RCC 7860 (cell line): Measurements from ENCODE around the gene OR56B1.
"Not testable (repeated sequence)": the region's sequence is repeated elsewhere in the genome, so short reads cannot be mapped to it uniquely, and the experiment has no call there.

Experiments
- DNase-seq: peaks from one replicate; pipeline ENCODE4 v3.0.0-alpha.2; 2015; ENCODE audit warnings: low spot score
- FAIRE-seq: peaks from 2 replicates; lab custom pipeline; 2012; peaks lifted over from hg19 to GRCh38; lab: Jason Lieb, UNC

The OR56B1 gene

GRCh38 chr11:5736396-5736795, at the start of gene OR56B1:
Gene OR56B1, plus strand, starts transcription at chr11:5736448. Its CDS starts 69 bp downstream, at chr11:5736517.
- no peak for FAIRE-seq
- DNase-seq: no peak

DNA sequence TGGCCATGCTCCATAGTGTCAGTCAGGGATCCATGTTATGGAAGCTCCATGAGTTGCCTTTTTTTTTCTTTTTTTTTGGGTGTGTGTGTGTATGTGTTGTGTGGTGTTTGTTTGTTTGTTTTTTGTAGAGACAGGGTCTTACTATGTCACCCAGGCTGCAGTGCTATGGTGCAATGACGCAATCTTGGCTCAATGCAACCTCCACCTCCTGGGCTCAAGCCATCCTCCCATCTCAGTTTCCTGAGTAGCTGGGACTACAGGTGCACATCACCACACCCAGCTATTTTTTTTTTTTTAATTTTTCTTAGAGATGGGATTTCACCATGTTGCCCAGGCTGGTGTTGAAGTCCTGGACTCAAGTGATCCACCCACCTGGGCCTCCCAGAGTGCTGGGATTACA, 47.8 kb upstream of the OR56B1 start:
- no peak for FAIRE-seq
- no peak for DNase-seq

GRCh38 chr11:5689551-5689983, 46.7 kb upstream of the OR56B1 start, which contains the start of gene TRIM22:
Gene TRIM22, plus strand, starts transcription at chr11:5689790. Its CDS starts 6,443 bp downstream, at chr11:5696233.
- DNase-seq: peak; percentile 39
- FAIRE-seq: no peak

DNA sequence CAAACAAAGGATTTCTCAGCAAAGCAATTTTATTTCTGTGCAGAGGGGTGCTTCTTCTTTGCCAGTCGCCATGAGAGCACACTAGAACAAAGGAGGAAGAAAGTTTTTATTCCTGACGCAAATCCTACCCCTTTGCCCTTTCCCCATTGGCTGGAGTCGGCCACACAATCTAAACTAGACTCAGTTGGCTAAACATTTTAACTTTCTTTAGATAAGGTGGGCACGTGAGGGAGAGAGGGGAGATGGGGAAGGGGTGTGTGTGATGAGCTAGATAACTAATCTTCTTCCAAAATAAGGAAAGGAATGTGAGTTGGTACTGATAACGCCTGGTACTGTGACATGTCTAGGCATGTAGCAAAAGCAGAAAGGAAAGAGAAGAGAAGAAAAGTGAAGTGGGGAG, 46.0 kb upstream of the OR56B1 start:
- DNase-seq: no peak
- no peak for FAIRE-seq

GRCh38 chr11:5690736-5691135, 45.5 kb upstream of the OR56B1 start:
- FAIRE-seq: no peak
- no peak for DNase-seq

- FAIRE-seq, DNase-seq: not testable (repeated sequence)
These were observed 44.8 kb upstream of the OR56B1 start for GRCh38 chr11:5691238-5691963.

DNA sequence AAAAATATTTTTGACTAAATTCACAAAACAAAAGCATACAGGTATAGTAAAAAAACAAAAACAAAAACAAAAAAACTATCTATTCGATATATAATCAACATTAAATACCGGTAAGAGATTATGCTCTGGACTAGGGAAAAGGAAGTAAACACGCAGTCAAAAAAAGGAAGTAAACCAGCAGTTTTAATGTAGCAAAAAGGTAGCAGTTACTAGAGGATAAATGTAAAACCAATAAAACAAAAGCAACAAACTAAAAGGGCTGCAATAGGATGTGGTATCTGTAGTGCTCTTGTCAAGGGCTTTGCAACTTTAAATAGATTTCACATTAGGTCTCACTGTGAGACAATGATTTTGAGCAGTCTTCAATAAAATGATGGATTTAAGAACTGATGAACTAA, 44.3 kb upstream of the OR56B1 start:
- no peak for DNase-seq
- no peak for FAIRE-seq

DNA sequence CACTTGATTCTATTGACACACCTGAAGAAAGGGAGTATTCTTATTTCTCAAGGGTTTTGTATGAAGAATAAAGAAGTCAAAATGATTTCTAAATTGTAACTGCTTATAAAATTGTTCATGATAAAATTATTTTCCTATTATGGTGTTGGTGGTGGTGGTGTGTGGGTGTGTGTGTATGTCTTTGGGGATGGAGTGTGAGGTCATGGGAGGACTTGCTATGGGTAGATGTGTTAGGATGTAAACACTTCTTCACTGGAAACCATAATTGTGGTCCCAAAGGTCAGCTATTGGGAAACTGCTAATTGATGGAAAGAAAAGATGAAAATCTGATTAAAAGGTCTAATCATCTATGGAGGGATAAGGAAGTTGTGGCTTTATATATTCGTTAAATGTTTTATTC, 41.6 kb upstream of the OR56B1 start:
- no peak for DNase-seq
- FAIRE-seq: no peak

GRCh38 chr11:5695580-5695979, 40.7 kb upstream of the OR56B1 start:
- FAIRE-seq (no peak), DNase-seq (no peak)

- no peak for FAIRE-seq
- no peak for DNase-seq
These were observed 40.0 kb upstream of the OR56B1 start for GRCh38 chr11:5696210-5696609.

DNA sequence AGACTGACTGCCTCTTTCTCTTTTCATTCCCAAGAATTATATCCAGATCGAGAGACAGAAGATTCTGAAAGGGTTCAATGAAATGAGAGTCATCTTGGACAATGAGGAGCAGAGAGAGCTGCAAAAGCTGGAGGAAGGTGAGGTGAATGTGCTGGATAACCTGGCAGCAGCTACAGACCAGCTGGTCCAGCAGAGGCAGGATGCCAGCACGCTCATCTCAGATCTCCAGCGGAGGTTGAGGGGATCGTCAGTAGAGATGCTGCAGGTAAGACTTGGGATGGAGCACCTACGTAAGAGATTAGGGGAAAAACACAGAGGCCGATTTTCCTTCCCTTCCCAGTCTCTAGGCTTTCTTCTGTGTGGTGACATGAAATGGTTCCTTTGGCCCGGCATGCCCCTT, 38.0 kb upstream of the OR56B1 start:
- FAIRE-seq: no peak
- no peak for DNase-seq

DNA sequence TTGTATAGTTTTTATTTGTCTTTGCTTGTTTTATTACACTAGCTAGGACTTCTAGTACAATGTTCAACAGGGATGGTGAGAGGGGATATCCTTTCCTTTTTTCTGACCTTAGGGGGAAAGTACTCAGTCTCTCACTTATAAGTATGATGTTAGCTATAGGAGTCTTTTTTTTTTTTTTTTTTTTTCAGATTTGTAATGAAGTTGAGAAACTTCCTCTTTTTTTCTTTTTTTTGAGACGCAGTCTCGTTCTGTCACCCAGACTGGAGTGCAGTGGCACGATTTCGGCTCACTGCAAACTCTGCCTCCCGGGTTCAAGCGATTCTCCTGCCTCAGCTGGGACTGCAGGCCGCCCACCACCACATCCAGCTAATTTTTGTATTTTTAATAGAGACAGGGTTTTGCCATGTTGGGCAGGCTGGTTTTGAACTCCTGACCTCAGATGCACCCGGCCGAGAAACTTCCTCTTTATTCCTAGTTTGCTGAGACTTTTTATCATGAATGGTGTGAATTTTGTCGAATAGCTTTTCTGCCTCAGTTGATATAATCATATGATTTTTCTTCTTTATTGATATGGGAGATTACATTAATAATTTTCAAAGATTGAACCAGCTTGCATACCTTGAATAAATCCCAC, 35.7 kb upstream of the OR56B1 start:
- FAIRE-seq (no peak), DNase-seq (no peak)

- DNase-seq (no peak), FAIRE-seq (no peak)
These were observed 35.1 kb upstream of the OR56B1 start for GRCh38 chr11:5701055-5701577.

GRCh38 chr11:5703741-5704536, 32.3 kb upstream of the OR56B1 start:
- DNase-seq (no peak), FAIRE-seq (no peak)

GRCh38 chr11:5705688-5706087, 30.6 kb upstream of the OR56B1 start:
- FAIRE-seq (no peak), DNase-seq (no peak)

GRCh38 chr11:5712507-5712906, 23.7 kb upstream of the OR56B1 start:
- FAIRE-seq (no peak), DNase-seq (no peak)

GRCh38 chr11:5713695-5714094, 22.6 kb upstream of the OR56B1 start:
- no peak for FAIRE-seq
- no peak for DNase-seq

GRCh38 chr11:5716518-5716917, 19.7 kb upstream of the OR56B1 start:
- DNase-seq, FAIRE-seq: not testable (repeated sequence)

DNA sequence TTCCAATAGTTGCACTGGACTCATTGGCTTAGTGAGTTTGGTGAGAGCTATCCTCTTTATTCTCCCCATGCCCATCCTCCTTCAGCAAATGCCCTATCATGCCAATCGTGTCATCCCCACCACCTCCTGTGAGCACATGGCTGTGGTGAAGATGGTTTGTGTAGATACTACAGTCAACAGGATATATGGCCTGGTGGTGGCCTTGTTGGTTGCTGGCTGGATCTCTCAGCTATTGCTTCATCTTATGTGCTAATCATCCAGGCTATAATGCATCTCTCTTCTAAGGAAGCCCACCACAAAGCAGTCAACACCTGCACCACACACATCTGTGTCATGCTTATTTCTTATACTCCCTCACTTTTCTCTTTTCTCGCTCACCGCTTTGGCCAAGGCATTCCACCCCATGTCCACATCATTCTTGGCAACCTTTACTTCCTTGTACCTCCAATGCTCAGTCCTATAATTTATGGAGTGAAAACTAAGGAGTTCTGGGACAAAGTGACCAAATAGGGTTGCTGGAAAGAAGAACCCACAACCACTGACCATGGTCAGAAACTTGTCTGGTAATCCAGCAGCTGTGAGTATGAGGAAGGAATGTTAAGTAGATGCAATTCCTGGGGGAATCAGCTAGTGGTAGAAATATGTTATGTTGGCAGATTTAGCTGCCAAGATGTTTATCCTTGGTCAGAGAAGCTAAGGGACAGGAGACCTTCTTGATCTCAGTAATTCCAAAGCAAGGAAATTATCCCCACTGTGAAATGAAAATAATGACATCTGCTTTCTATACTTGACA, 16.3 kb upstream of the OR56B1 start:
- DNase-seq (no peak), FAIRE-seq (no peak)

DNA sequence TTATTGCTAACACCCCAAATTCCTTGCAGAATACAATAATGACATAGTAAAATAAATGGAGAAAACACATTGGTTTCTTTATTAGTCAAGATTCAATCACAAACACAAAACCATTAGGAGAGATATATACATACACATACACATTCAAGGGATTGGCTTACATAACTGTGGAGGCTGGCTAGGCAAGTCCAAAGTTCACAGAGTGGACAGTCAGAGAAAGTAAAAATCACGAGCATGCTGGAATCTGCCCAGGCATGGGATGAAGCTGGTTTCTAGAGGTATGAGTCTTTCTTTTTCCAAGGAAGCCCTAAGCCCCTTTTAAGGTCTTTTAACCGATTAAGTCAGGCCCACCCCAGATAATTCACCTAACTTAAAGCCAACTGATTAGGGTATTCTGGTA, 13.6 kb upstream of the OR56B1 start:
- DNase-seq (no peak), FAIRE-seq (no peak)

GRCh38 chr11:5726351-5726750, 9.9 kb upstream of the OR56B1 start:
- DNase-seq: no peak
- no peak for FAIRE-seq
